ENCODE results near the gene DSCAML1.

Gene DSCAML1

GRCh38 chr11:117754030-117754429 lies 43.0 kb downstream of the DSCAML1 start:
- Histone ChIP-seq H4K20me1 (ENCODE audit: insufficient read depth, low read length) (no peaks in the 10 kb centered on the region), H2AFZ (ENCODE audit: low read depth, low read length) (no peak overlapping the region)
- TF ChIP-seq EZH2phosphoT487 (IDR thresholded peaks at IDR 0.05; ENCODE audit: low read depth) = no peak
- TF ChIP-seq, protein P1, sequence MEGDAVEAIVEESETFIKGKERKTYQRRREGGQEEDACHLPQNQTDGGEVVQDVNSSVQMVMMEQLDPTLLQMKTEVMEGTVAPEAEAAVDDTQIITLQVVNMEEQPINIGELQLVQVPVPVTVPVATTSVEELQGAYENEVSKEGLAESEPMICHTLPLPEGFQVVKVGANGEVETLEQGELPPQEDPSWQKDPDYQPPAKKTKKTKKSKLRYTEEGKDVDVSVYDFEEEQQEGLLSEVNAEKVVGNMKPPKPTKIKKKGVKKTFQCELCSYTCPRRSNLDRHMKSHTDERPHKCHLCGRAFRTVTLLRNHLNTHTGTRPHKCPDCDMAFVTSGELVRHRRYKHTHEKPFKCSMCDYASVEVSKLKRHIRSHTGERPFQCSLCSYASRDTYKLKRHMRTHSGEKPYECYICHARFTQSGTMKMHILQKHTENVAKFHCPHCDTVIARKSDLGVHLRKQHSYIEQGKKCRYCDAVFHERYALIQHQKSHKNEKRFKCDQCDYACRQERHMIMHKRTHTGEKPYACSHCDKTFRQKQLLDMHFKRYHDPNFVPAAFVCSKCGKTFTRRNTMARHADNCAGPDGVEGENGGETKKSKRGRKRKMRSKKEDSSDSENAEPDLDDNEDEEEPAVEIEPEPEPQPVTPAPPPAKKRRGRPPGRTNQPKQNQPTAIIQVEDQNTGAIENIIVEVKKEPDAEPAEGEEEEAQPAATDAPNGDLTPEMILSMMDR (IDR thresholded peaks at IDR 0.05; ENCODE audit: low read depth, low read length) = no peak

GRCh38 chr11:117752721-117753237 lies 44.2 kb downstream of the DSCAML1 start:
- H3K27ac ChIP-seq (ENCODE audit: low read length) = no peak overlapping the region
- no peak overlapping the region for H3K4me2 ChIP-seq (ENCODE audit: low read length)
- no peak overlapping the region for H2AFZ ChIP-seq (ENCODE audit: low read depth, low read length)
- no peak overlapping the region for H3K4me3 ChIP-seq (ENCODE audit: low read length)
- H4K20me1 ChIP-seq (ENCODE audit: insufficient read depth, low read length) = no peaks in the 10 kb centered on the region
- TF ChIP-seq EZH2phosphoT487 (IDR thresholded peaks at IDR 0.05; ENCODE audit: low read depth) = no peak
- TF ChIP-seq, protein P1 (IDR thresholded peaks at IDR 0.05; ENCODE audit: low read depth, low read length) = no peak
- peaks cover 29% of the 10 kb centered on the region for H3K27me3 ChIP-seq (ENCODE audit: low read depth, low read length)
- H3K9ac ChIP-seq (ENCODE audit: low read length) = no peak overlapping the region
- H3K9me3 ChIP-seq (ENCODE audit: insufficient read depth, low read length) = no peaks in the 10 kb centered on the region
- H3K36me3 ChIP-seq (replicated peaks; ENCODE audit: low read depth, low read length) = no peaks in the 10 kb centered on the region
- no peaks in the 10 kb centered on the region for H3K79me2 ChIP-seq (ENCODE audit: low read length)
- H3K4me1 ChIP-seq (ENCODE audit: low read length) = no peaks in the 10 kb centered on the region

More at GRCh38 chr11:117754030-117754429, 43.0 kb downstream of the DSCAML1 start:
- H3K4me1 ChIP-seq (ENCODE audit: low read length) = no peaks in the 10 kb centered on the region
- no peaks in the 10 kb centered on the region for H3K79me2 ChIP-seq (ENCODE audit: low read length)
- H3K9me3 ChIP-seq (ENCODE audit: insufficient read depth, low read length) = no peaks in the 10 kb centered on the region
- no peaks in the 10 kb centered on the region for H3K36me3 ChIP-seq (replicated peaks; ENCODE audit: low read depth, low read length)
- H3K27ac ChIP-seq (ENCODE audit: low read length) = no peak overlapping the region
- peaks cover 29% of the 10 kb centered on the region for H3K27me3 ChIP-seq (ENCODE audit: low read depth, low read length)
- no peak overlapping the region for H3K4me3 ChIP-seq (ENCODE audit: low read length)
- no peak overlapping the region for H3K4me2 ChIP-seq (ENCODE audit: low read length)
- H3K9ac ChIP-seq (ENCODE audit: low read length) = no peak overlapping the region

DNA sequence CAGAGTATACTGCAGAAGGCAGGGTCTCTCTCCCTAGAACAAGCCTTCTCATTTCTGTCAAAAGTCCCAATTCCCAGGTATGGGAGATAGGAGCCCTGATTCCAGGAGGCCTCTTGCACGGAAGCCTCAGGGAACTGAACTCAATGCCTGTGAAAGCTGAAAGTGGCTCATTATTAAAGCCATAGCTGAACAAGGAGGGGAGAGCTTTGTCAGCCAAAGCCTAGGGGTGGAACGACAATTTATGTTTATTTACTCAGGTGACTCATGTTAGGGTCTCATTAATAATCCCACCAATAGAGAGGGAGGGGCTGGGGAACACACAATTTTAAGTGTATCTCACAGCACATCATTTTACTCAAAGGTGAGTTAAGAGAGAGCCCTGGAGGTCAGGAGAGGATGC lies 44.9 kb downstream of the DSCAML1 start:
- Histone ChIP-seq H3K36me3 (replicated peaks; ENCODE audit: low read depth, low read length) (no peaks in the 10 kb centered on the region), H4K20me1 (ENCODE audit: insufficient read depth, low read length) (no peaks in the 10 kb centered on the region), H3K27me3 (ENCODE audit: low read depth, low read length) (peaks cover 29% of the 10 kb centered on the region), H3K4me2 (ENCODE audit: low read length) (no peak overlapping the region), H3K27ac (ENCODE audit: low read length) (no peak overlapping the region), H3K9me3 (ENCODE audit: insufficient read depth, low read length) (no peaks in the 10 kb centered on the region), H3K9ac (ENCODE audit: low read length) (no peak overlapping the region), H3K4me3 (ENCODE audit: low read length) (no peak overlapping the region), H2AFZ (ENCODE audit: low read depth, low read length) (no peak overlapping the region), H3K4me1 (ENCODE audit: low read length) (no peaks in the 10 kb centered on the region), H3K79me2 (ENCODE audit: low read length) (no peaks in the 10 kb centered on the region)
- TF ChIP-seq, protein P1 (IDR thresholded peaks at IDR 0.05; ENCODE audit: low read depth, low read length) = no peak
- TF ChIP-seq EZH2phosphoT487 (IDR thresholded peaks at IDR 0.05; ENCODE audit: low read depth) = no peak

- H3K9me3 ChIP-seq (ENCODE audit: insufficient read depth, low read length) = no peaks in the 10 kb centered on the region
- no peak overlapping the region for H3K27ac ChIP-seq (ENCODE audit: low read length)
- no peak overlapping the region for H2AFZ ChIP-seq (ENCODE audit: low read depth, low read length)
- no peaks in the 10 kb centered on the region for H3K79me2 ChIP-seq (ENCODE audit: low read length)
- H3K4me1 ChIP-seq (ENCODE audit: low read length) = no peaks in the 10 kb centered on the region
- no peak overlapping the region for H3K4me2 ChIP-seq (ENCODE audit: low read length)
- H4K20me1 ChIP-seq (ENCODE audit: insufficient read depth, low read length) = no peaks in the 10 kb centered on the region
- no peak overlapping the region for H3K4me3 ChIP-seq (ENCODE audit: low read length)
- no peaks in the 10 kb centered on the region for H3K36me3 ChIP-seq (replicated peaks; ENCODE audit: low read depth, low read length)
- peaks cover 20% of the 10 kb centered on the region for H3K27me3 ChIP-seq (ENCODE audit: low read depth, low read length)
- TF ChIP-seq EZH2phosphoT487 (IDR thresholded peaks at IDR 0.05; ENCODE audit: low read depth) = no peak
- TF ChIP-seq, protein P1 (IDR thresholded peaks at IDR 0.05; ENCODE audit: low read depth, low read length) = no peak
- H3K9ac ChIP-seq (ENCODE audit: low read length) = no peak overlapping the region
Measured at GRCh38 chr11:117750916-117751662, 45.9 kb downstream of the DSCAML1 start.
